ENCODE results near the gene EN1.

GRCh38 chr2:118838741-118839455 lies 8.6 kb downstream of the EN1 start:
- no peak for TF ChIP-seq L3MBTL2 (conservative IDR thresholded peaks at IDR 0.05)
- no peak for TF ChIP-seq FOXM1 (IDR thresholded peaks at IDR 0.05; ENCODE audit: borderline replicate concordance)
- no peak for TF ChIP-seq ELF4 (IDR thresholded peaks at IDR 0.05)
- no peak for TF ChIP-seq SP1 (IDR thresholded peaks at IDR 0.05)
